ENCODE results near the gene THBD. TPM values are rescaled to one million over a fixed set of nuclear protein-coding genes. Genes with fewer than 3 reads are reported as not detected.

Gene THBD
- total and polyA plus RNA-seq, 2 donors (not counting 1 experiment from before 2014, with no cell fraction given), result 0.99 to 8.4 TPM

- Histone ChIP-seq H3K4me3 (replicated peaks in 1 of 4; ENCODE audit: control extremely low read depth in 1 of 4, insufficient read depth in 1 of 4, low read depth in 3 of 4, low read length in 4 of 4) (no peak overlapping the region), H3K9me3 (ENCODE audit: control insufficient read depth, insufficient read depth, low read depth, low read length) (no peaks in the 10 kb centered on the region), H3K27ac (ENCODE audit: insufficient read depth, low read length) (no peak overlapping the region), H3K9ac (ENCODE audit: insufficient read depth, low read length) (no peak overlapping the region), H2AFZ (ENCODE audit: low read length) (no peak overlapping the region), H4K20me1 (ENCODE audit: control insufficient read depth, extremely low read depth, insufficient read depth, low read length) (no peaks in the 10 kb centered on the region), H3K27me3 (ENCODE audit: control insufficient read depth, insufficient read depth, low read length) (peaks cover 2% of the 10 kb centered on the region), H3K4me1 (ENCODE audit: control insufficient read depth, extremely low read depth, insufficient read depth, low read length) (peaks cover 15% of the 10 kb centered on the region), H3K79me2 (ENCODE audit: control insufficient read depth, insufficient read depth, low read length) (no peaks in the 10 kb centered on the region), H3K4me2 (ENCODE audit: extremely low read depth, insufficient read depth, low read length) (no peak overlapping the region), H3K36me3 (ENCODE audit: control insufficient read depth, insufficient read depth, low read length) (no peaks in the 10 kb centered on the region)
- no peak for DNase-seq (ENCODE audit: low read depth in 2 of 2)
- TF ChIP-seq EZH2 (IDR thresholded peaks at IDR 0.05; ENCODE audit: low read length, missing control alignments) (no peak), CTCF (conservative IDR thresholded peaks at IDR 0.05 in 1 of 2, IDR thresholded peaks at IDR 0.05 in 1 of 2; ENCODE audit: low read depth in 1 of 2, low read length in 2 of 2) (no peak)
These were observed 13.2 kb upstream of the THBD start for GRCh38 chr20:23062632-23063031.

DNA sequence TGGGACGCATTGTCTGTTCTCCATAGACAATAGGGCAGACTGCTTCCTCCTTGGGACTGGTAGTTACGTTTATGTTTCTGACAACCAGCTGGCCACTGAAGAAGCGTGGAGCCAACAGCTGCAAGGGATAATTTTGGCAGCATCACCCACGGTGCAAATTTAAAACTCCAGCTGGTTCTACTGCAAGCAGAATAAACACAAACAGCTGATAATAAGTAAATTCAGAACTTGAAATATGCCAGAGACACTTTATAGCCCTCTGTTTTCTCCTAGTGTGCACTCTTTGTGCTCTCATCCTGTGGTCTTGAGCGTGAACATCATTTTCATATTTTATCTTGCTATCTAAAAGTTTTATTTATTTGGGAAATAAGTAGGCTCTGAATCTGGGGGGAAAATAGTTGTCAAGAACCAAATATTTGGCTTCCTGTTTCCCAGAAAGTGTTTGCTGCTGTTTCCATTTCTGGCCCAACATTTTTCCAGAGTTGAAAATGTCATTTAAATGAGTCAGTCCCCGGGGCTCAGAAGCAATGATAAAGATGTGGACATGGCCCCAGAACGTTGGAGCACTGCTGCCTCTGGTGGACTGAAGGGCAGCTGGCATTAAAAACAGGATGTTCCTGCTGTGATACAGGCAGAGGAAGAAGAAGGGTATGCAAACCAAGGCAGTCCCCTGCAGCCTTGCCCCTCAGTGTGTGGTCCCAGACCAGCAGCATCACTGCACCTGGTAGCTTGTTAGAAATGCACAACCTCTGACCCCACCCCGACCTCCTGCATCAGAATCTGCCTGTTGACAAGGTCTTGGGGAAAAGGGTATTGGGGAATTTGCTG lies 12.5 kb upstream of the THBD start:
- Histone ChIP-seq H3K9me3 (ENCODE audit: control insufficient read depth, insufficient read depth, low read depth, low read length) (no peaks in the 10 kb centered on the region), H3K79me2 (ENCODE audit: control insufficient read depth, insufficient read depth, low read length) (no peaks in the 10 kb centered on the region), H3K36me3 (ENCODE audit: control insufficient read depth, insufficient read depth, low read length) (no peaks in the 10 kb centered on the region), H3K27ac (ENCODE audit: insufficient read depth, low read length) (peak overlapping the region; percentile 46), H3K9ac (ENCODE audit: insufficient read depth, low read length) (no peak overlapping the region), H2AFZ (ENCODE audit: low read length) (no peak overlapping the region), H3K27me3 (ENCODE audit: control insufficient read depth, insufficient read depth, low read length) (peaks cover 2% of the 10 kb centered on the region), H3K4me3 (replicated peaks in 1 of 4; ENCODE audit: control extremely low read depth in 1 of 4, insufficient read depth in 1 of 4, low read depth in 3 of 4, low read length in 4 of 4) (no peak overlapping the region), H3K4me2 (ENCODE audit: extremely low read depth, insufficient read depth, low read length) (peak overlapping the region; percentile 20), H4K20me1 (ENCODE audit: control insufficient read depth, extremely low read depth, insufficient read depth, low read length) (no peaks in the 10 kb centered on the region), H3K4me1 (ENCODE audit: control insufficient read depth, extremely low read depth, insufficient read depth, low read length) (peaks cover 15% of the 10 kb centered on the region)
- TF ChIP-seq EZH2 (IDR thresholded peaks at IDR 0.05; ENCODE audit: low read length, missing control alignments) (no peak), CTCF (conservative IDR thresholded peaks at IDR 0.05 in 1 of 2, IDR thresholded peaks at IDR 0.05 in 1 of 2; ENCODE audit: low read depth in 1 of 2, low read length in 2 of 2) (peak; percentile 50 to 68)
- DNase-seq (ENCODE audit: low read depth in 2 of 2), result peak; percentile 68 to 81

DNA sequence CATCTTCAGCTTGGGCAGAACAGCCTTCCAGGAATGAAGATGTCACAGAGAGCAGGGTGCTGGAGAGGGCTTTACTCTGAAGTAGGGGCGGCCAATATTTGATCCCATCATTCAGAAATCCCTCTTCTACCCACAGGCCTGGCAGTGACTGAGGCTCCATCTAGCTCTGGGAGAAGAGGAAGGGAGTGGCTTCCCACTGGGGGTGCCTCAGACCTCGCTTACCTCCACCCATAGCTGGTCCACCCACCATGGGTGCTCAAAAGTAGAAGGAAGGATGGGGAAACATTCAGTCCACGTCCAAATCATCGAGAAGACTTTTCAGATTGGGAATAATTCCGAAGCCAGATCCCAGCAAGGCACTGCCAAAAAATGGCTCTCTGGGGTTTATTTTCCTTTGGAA lies 11.8 kb upstream of the THBD start:
- peak overlapping the region; percentile 46 for H3K27ac ChIP-seq (ENCODE audit: insufficient read depth, low read length)
- no peak for DNase-seq (ENCODE audit: low read depth in 2 of 2)

More for the DNA sequence above, 11.8 kb upstream of the THBD start:
- peak overlapping the region; percentile 20 for H3K4me2 ChIP-seq (ENCODE audit: extremely low read depth, insufficient read depth, low read length)
- H4K20me1 ChIP-seq (ENCODE audit: control insufficient read depth, extremely low read depth, insufficient read depth, low read length), result no peaks in the 10 kb centered on the region
- no peaks in the 10 kb centered on the region for H3K36me3 ChIP-seq (ENCODE audit: control insufficient read depth, insufficient read depth, low read length)
- TF ChIP-seq EZH2 (IDR thresholded peaks at IDR 0.05; ENCODE audit: low read length, missing control alignments), result no peak
- TF ChIP-seq CTCF (conservative IDR thresholded peaks at IDR 0.05 in 1 of 2, IDR thresholded peaks at IDR 0.05 in 1 of 2; ENCODE audit: low read depth in 1 of 2, low read length in 2 of 2), result no peak
- H3K4me3 ChIP-seq (replicated peaks in 1 of 4; ENCODE audit: control extremely low read depth in 1 of 4, insufficient read depth in 1 of 4, low read depth in 3 of 4, low read length in 4 of 4), result no peak overlapping the region
- no peak overlapping the region for H3K9ac ChIP-seq (ENCODE audit: insufficient read depth, low read length)
- H3K4me1 ChIP-seq (ENCODE audit: control insufficient read depth, extremely low read depth, insufficient read depth, low read length), result peaks cover 15% of the 10 kb centered on the region
- no peaks in the 10 kb centered on the region for H3K9me3 ChIP-seq (ENCODE audit: control insufficient read depth, insufficient read depth, low read depth, low read length)
- peaks cover 2% of the 10 kb centered on the region for H3K27me3 ChIP-seq (ENCODE audit: control insufficient read depth, insufficient read depth, low read length)
- H3K79me2 ChIP-seq (ENCODE audit: control insufficient read depth, insufficient read depth, low read length), result no peaks in the 10 kb centered on the region
- H2AFZ ChIP-seq (ENCODE audit: low read length), result no peak overlapping the region
